IgD-negative memory B cell (primary cell): Measurements from ENCODE around the gene REG1A. TPM values are rescaled to one million over a fixed set of nuclear protein-coding genes. Genes with fewer than 3 reads are reported as not detected.

Source experiments
- H3K27ac Mint-ChIP-seq, 3 donors: one replicate each; pipeline ENCODE4 v1.8.0; 2020 to 2022; ENCODE audit warnings: mild to moderate bottlenecking in 3 of 3, mixed read lengths in 3 of 3, moderate library complexity in 1 of 3
- H3K27me3 Mint-ChIP-seq: one replicate; pipeline ENCODE4 v1.8.0; 2021; ENCODE audit warnings: mixed read lengths
- H3K36me3 Mint-ChIP-seq: one replicate; pipeline ENCODE4 v1.8.0; 2020; ENCODE audit warnings: mild to moderate bottlenecking, mixed read lengths
- H3K4me1 Mint-ChIP-seq, 3 donors: one replicate each; pipeline ENCODE4 v1.8.0; 2020 to 2022; ENCODE audit warnings: mixed read lengths in 3 of 3, mild to moderate bottlenecking in 1 of 3
- H3K4me3 Mint-ChIP-seq, 4 donors: one replicate each; pipeline ENCODE4 v1.8.0; 2020 to 2022; ENCODE audit warnings: mild to moderate bottlenecking in 4 of 4, mixed read lengths in 4 of 4, moderate library complexity in 3 of 4
- H3K9me3 Mint-ChIP-seq, 3 donors: one replicate each; pipeline ENCODE4 v1.8.0; 2020 to 2021; ENCODE audit warnings: mixed read lengths in 3 of 3, mild to moderate bottlenecking in 1 of 3
- polyA plus RNA-seq: library from polyadenylated mRNA; unstranded; fragments of 300-500 nt; fragmentation: Illumina TruSeq; gene quantifications from one replicate; pipeline ENCODE4 v1.2.3, GENCODE V29; 2021

The REG1A gene
- polyA plus RNA-seq, 1 donor from 2014 or later: not detected

- H3K4me3 Mint-ChIP-seq: no peak overlapping the region
- H3K27ac Mint-ChIP-seq: no peak overlapping the region
These were observed 8.0 kb upstream of the REG1A start for GRCh38 chr2:79112269-79112668.

GRCh38 chr2:79114797-79115494, 5.3 kb upstream of the REG1A start:
- Mint-ChIP-seq H3K27ac (no peak overlapping the region), H3K27me3 (no peaks in the 10 kb centered on the region), H3K4me1 (no peaks in the 10 kb centered on the region), H3K9me3 (peaks cover 0 to 6% (median 4%) of the 10 kb centered on the region in 3 donors), H3K36me3 (no peaks in the 10 kb centered on the region), H3K4me3 (no peak overlapping the region)

More at GRCh38 chr2:79112269-79112668, 8.0 kb upstream of the REG1A start:
- Mint-ChIP-seq H3K9me3 (peaks cover 0 to 6% (median 0%) of the 10 kb centered on the region in 3 donors), H3K4me1 (no peaks in the 10 kb centered on the region), H3K27me3 (no peaks in the 10 kb centered on the region), H3K36me3 (no peaks in the 10 kb centered on the region)

GRCh38 chr2:79116997-79117928, 3.0 kb upstream of the REG1A start:
- H3K27me3 Mint-ChIP-seq: no peaks in the 10 kb centered on the region
- no peaks in the 10 kb centered on the region for H3K36me3 Mint-ChIP-seq
- H3K4me1 Mint-ChIP-seq: no peaks in the 10 kb centered on the region
- peaks cover 0 to 9% (median 6%) of the 10 kb centered on the region in 3 donors for H3K9me3 Mint-ChIP-seq
- no peak overlapping the region for H3K27ac Mint-ChIP-seq
- no peak overlapping the region for H3K4me3 Mint-ChIP-seq

GRCh38 chr2:79122676-79123075, 2.4 kb downstream of the REG1A start:
- H3K27ac Mint-ChIP-seq: no peak overlapping the region

GRCh38 chr2:79124907-79125720, 4.8 kb downstream of the REG1A start:
- H3K36me3 Mint-ChIP-seq: no peaks in the 10 kb centered on the region
- H3K4me3 Mint-ChIP-seq: no peak overlapping the region
- no peaks in the 10 kb centered on the region for H3K4me1 Mint-ChIP-seq
- no peaks in the 10 kb centered on the region for H3K27me3 Mint-ChIP-seq
- no peak overlapping the region for H3K27ac Mint-ChIP-seq
- peaks cover 0 to 5% (median 1%) of the 10 kb centered on the region in 3 donors for H3K9me3 Mint-ChIP-seq

More at GRCh38 chr2:79122676-79123075, 2.4 kb downstream of the REG1A start:
- Mint-ChIP-seq H3K4me3 (no peak overlapping the region), H3K36me3 (no peaks in the 10 kb centered on the region), H3K9me3 (peaks cover 0 to 9% (median 1%) of the 10 kb centered on the region in 3 donors), H3K27me3 (no peaks in the 10 kb centered on the region), H3K4me1 (no peaks in the 10 kb centered on the region)

- Mint-ChIP-seq H3K9me3 (peaks cover 0 to 5% (median 1%) of the 10 kb centered on the region in 3 donors), H3K27me3 (no peaks in the 10 kb centered on the region), H3K27ac (no peak overlapping the region), H3K36me3 (no peaks in the 10 kb centered on the region), H3K4me1 (no peaks in the 10 kb centered on the region), H3K4me3 (no peak overlapping the region)
These were observed 5.4 kb downstream of the REG1A start for GRCh38 chr2:79125721-79125985.

- Mint-ChIP-seq H3K9me3 (peaks cover 0 to 2% (median 1%) of the 10 kb centered on the region in 3 donors), H3K27me3 (no peaks in the 10 kb centered on the region), H3K4me3 (no peak overlapping the region), H3K36me3 (no peaks in the 10 kb centered on the region), H3K4me1 (no peaks in the 10 kb centered on the region), H3K27ac (no peak overlapping the region)
These were observed 8.1 kb downstream of the REG1A start for GRCh38 chr2:79128406-79128805.

- Mint-ChIP-seq H3K4me3 (no peak overlapping the region), H3K27ac (no peak overlapping the region)
These were observed 9.0 kb downstream of the REG1A start for GRCh38 chr2:79129260-79129659.

GRCh38 chr2:79129804-79130203, 9.5 kb downstream of the REG1A start:
- no peaks in the 10 kb centered on the region for H3K4me1 Mint-ChIP-seq
- H3K36me3 Mint-ChIP-seq: no peaks in the 10 kb centered on the region
- H3K9me3 Mint-ChIP-seq: peaks cover 0 to 2% (median 1%) of the 10 kb centered on the region in 3 donors
- H3K4me3 Mint-ChIP-seq: no peak overlapping the region
- H3K27ac Mint-ChIP-seq: no peak overlapping the region
- H3K27me3 Mint-ChIP-seq: no peaks in the 10 kb centered on the region

More at GRCh38 chr2:79129260-79129659, 9.0 kb downstream of the REG1A start:
- H3K9me3 Mint-ChIP-seq: peaks cover 0 to 2% (median 1%) of the 10 kb centered on the region in 3 donors
- H3K27me3 Mint-ChIP-seq: no peaks in the 10 kb centered on the region
- no peaks in the 10 kb centered on the region for H3K4me1 Mint-ChIP-seq
- H3K36me3 Mint-ChIP-seq: no peaks in the 10 kb centered on the region

- H3K9me3 Mint-ChIP-seq: peaks cover 0 to 2% (median 0%) of the 10 kb centered on the region in 3 donors
- H3K27ac Mint-ChIP-seq: no peak overlapping the region
- H3K27me3 Mint-ChIP-seq: no peaks in the 10 kb centered on the region
- H3K4me1 Mint-ChIP-seq: no peaks in the 10 kb centered on the region
- no peak overlapping the region for H3K4me3 Mint-ChIP-seq
- no peaks in the 10 kb centered on the region for H3K36me3 Mint-ChIP-seq
These were observed 11.4 kb downstream of the REG1A start for GRCh38 chr2:79131687-79132086.

GRCh38 chr2:79138385-79138784, 18.1 kb downstream of the REG1A start:
- Mint-ChIP-seq H3K9me3 (peaks cover 0 to 7% (median 2%) of the 10 kb centered on the region in 3 donors), H3K4me1 (peaks cover 0 to 1% (median 0%) of the 10 kb centered on the region in 3 donors), H3K27ac (peak overlapping the region in 1 of 3 donors; percentile 54), H3K36me3 (no peaks in the 10 kb centered on the region), H3K4me3 (no peak overlapping the region), H3K27me3 (no peaks in the 10 kb centered on the region)

GRCh38 chr2:79139423-79139822, 19.1 kb downstream of the REG1A start:
- Mint-ChIP-seq H3K36me3 (no peaks in the 10 kb centered on the region), H3K4me1 (peaks cover 0 to 4% (median 0%) of the 10 kb centered on the region in 3 donors), H3K4me3 (no peak overlapping the region), H3K27me3 (no peaks in the 10 kb centered on the region), H3K27ac (no peak overlapping the region), H3K9me3 (peaks cover 0 to 7% (median 2%) of the 10 kb centered on the region in 3 donors)

- Mint-ChIP-seq H3K9me3 (peaks cover 7 to 14% (median 11%) of the 10 kb centered on the region in 3 donors), H3K27me3 (no peaks in the 10 kb centered on the region), H3K4me1 (no peaks in the 10 kb centered on the region), H3K4me3 (no peak overlapping the region), H3K36me3 (no peaks in the 10 kb centered on the region), H3K27ac (no peak overlapping the region)
These were observed 35.7 kb downstream of the REG1A start for GRCh38 chr2:79155826-79156476.

GRCh38 chr2:79159030-79159429, 38.7 kb downstream of the REG1A start:
- no peaks in the 10 kb centered on the region for H3K36me3 Mint-ChIP-seq
- H3K9me3 Mint-ChIP-seq: peaks cover 6 to 14% (median 7%) of the 10 kb centered on the region in 3 donors
- H3K4me1 Mint-ChIP-seq: no peaks in the 10 kb centered on the region
- H3K27me3 Mint-ChIP-seq: no peaks in the 10 kb centered on the region
- no peak overlapping the region for H3K27ac Mint-ChIP-seq
- H3K4me3 Mint-ChIP-seq: no peak overlapping the region
